Testis (tissue), 3 donors: ENCODE measurements around the gene CLNK. TPM values are rescaled to one million over a fixed set of nuclear protein-coding genes. Genes with fewer than 3 reads are reported as not detected.

Source experiments
- DNase-seq: peaks from one replicate; pipeline ENCODE4 v3.0.0-alpha.2; 2019
- H3K27ac ChIP-seq, 2 donors: fragments of 200-600 bp; sonication (generic); one replicate each; pipeline ENCODE4 v1.5.1; 2019
- H3K27me3 ChIP-seq: fragments of 200-600 bp; sonication (generic); one replicate; pipeline ENCODE4 v1.5.1; 2019
- H3K36me3 ChIP-seq: fragments of 200-600 bp; sonication (generic); one replicate; pipeline ENCODE4 v1.5.1; 2017; ENCODE audit warnings: low read depth; ENCODE audit errors: missing control alignments
- H3K4me1 ChIP-seq: fragments of 200-600 bp; sonication (generic); one replicate; pipeline ENCODE4 v1.5.1; 2019
- H3K4me3 ChIP-seq, 2 donors: fragments of 200-600 bp; sonication (generic); one replicate each; pipeline ENCODE4 v1.5.1; 2017 to 2019
- H3K9me3 ChIP-seq: fragments of 200-600 bp; sonication (generic); one replicate; pipeline ENCODE4 v1.5.1; 2017
- CTCF ChIP-seq, 3 experiments: fragments of 450-650 bp in 2 of 3; fragments of 200-600 bp in 1 of 3; sonication (generic) in 1 of 3; IDR thresholded peaks; one replicate each; pipeline ENCODE4 v1.5.1; 2016 to 2019; ENCODE audit warnings: antibody characterized with exemption in 3 of 3, mild to moderate bottlenecking in 2 of 3, moderate library complexity in 1 of 3
- POLR2A ChIP-seq: fragments of 450-650 bp; IDR thresholded peaks from one replicate; pipeline ENCODE4 v1.6.1; 2017; ENCODE audit warnings: antibody characterized with exemption, mild to moderate bottlenecking, moderate library complexity
- WGBS, 2 donors: methylation state at CpG; one replicate each; pipeline ENCODE4 v1.1.5; 2018; 5-methylcytosine and 5-hydroxymethylcytosine counted together
- intact Hi-C: fragments of 100-400 bp; cut with DNase I; formaldehyde crosslinking; loops from one replicate; pipeline ENCODE4 v1.15.1; 2023; ENCODE audit warnings: low total_unique reads
- polyA plus RNA-seq: library from polyadenylated mRNA; stranded (reverse); fragments of 350-450 nt; fragmentation: Illumina TruSeq; extraction: RNeasy Lipid Tissue Mini Kit (QIAGEN cat#74804); gene quantifications from one replicate; pipeline ENCODE4 v1.2.3, GENCODE V29; 2014; ENCODE audit warnings: low read depth, low replicate concordance; ENCODE audit not compliant: insufficient read depth
- total RNA-seq, 2 donors: library from RNA; depleted of rRNA; stranded (reverse); fragments of >200 nt; gene quantifications; one replicate each; pipeline ENCODE4 v1.2.3, GENCODE V29; 2016

The CLNK gene
- total and polyA plus RNA-seq, 3 donors from 2014 or later: 0.12 to 0.94 TPM; not detected in 1

DNA sequence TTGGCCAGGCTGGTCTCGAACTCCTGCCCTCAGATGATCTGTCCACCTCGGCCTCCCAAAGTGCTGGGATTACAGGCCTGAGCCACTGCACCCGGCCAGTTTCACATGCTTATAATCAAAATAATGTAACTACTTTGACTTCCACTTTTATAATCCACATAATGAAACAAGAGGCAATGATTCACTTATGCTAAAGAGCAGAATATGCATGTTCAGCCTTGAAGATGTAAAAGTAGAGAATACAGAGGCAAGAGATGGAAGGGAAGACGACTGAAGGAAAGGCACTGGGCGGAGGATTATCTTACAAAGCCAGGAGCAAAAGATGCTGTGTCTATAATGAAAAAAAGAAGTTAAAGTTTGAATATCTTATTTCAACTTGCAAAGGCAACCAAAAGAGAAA, 214.1 kb downstream of the CLNK start:
- Histone ChIP-seq H3K4me3 (no peak overlapping the region), H3K4me1 (no peaks in the 10 kb centered on the region), H3K27me3 (no peaks in the 10 kb centered on the region), H3K36me3 (no peaks in the 10 kb centered on the region), H3K9me3 (no peaks in the 10 kb centered on the region), H3K27ac (no peak overlapping the region)
- DNase-seq: no peak
- intact Hi-C loops: no loop called here
- WGBS, 2 donors: 86 to 96% methylated on average over 5 of the region's 5 CpGs
- TF ChIP-seq POLR2A (no peak), CTCF (IDR thresholded peaks at IDR 0.05) (no peak)

GRCh38 chr4:10466161-10466560, 218.4 kb downstream of the CLNK start:
- no peaks in the 10 kb centered on the region for H3K9me3 ChIP-seq
- 92 to 93% methylated on average over 5 of the region's 5 CpGs for WGBS, 2 donors
- intact Hi-C loops: loop anchor here (10.0 kb wide), 1 partner anchor 69 kb away; no protein-coding TSS in a partner anchor
- H3K27me3 ChIP-seq: no peaks in the 10 kb centered on the region
- H3K36me3 ChIP-seq: no peaks in the 10 kb centered on the region
- no peak overlapping the region for H3K4me3 ChIP-seq
- no peak for TF ChIP-seq CTCF (IDR thresholded peaks at IDR 0.05)
- no peak for TF ChIP-seq POLR2A
- no peak for DNase-seq
- H3K27ac ChIP-seq: no peak overlapping the region
- no peaks in the 10 kb centered on the region for H3K4me1 ChIP-seq

- Histone ChIP-seq H3K27ac (no peak overlapping the region), H3K4me1 (no peaks in the 10 kb centered on the region), H3K27me3 (no peaks in the 10 kb centered on the region), H3K9me3 (no peaks in the 10 kb centered on the region), H3K4me3 (no peak overlapping the region), H3K36me3 (no peaks in the 10 kb centered on the region)
- no peak for DNase-seq
- intact Hi-C loops: loop anchor here (10.0 kb wide), 1 partner anchor 72 kb away; no protein-coding TSS in a partner anchor
- WGBS, 2 donors: 84 to 89% methylated on average over 4 of the region's 4 CpGs
- TF ChIP-seq POLR2A: no peak
- TF ChIP-seq CTCF (IDR thresholded peaks at IDR 0.05): no peak
These were observed 221.7 kb downstream of the CLNK start for GRCh38 chr4:10462876-10463275.

DNA sequence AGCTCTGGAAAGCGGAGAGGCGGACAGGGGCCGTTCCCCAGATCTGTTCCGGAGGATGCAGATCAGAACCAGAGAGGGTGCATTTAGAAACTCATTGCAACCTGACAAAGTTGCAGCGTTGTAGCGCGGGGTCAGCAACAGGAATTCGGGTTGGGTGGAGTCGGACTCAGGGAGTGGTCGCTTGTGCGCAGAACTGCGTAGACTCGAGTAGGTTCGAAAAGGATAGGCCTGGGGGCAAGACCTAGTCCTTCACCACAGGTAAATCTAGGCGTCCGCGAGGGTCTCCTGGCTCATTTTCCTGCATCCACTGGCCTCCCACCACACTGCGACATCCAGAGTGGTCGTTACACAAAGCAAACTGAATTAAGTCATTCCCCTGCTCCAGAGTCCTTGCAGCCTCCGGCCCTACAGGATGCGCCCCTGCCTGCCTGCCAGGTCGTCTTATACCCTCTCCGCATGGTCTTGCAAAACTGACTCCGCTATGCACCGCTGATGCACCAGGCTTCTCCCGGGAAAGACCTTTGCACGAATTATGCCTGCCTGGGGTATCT, 222.6 kb downstream of the CLNK start:
- no peaks in the 10 kb centered on the region for H3K9me3 ChIP-seq
- H3K27ac ChIP-seq: no peak overlapping the region
- no peak for TF ChIP-seq POLR2A
- TF ChIP-seq CTCF (IDR thresholded peaks at IDR 0.05): no peak
- no peak for DNase-seq
- intact Hi-C loops: loop anchor here (10.0 kb wide), 1 partner anchor 73 kb away; no protein-coding TSS in a partner anchor
- WGBS, 2 donors: 38 to 41% methylated on average over 27 of the region's 27 CpGs
- no peaks in the 10 kb centered on the region for H3K4me1 ChIP-seq
- H3K27me3 ChIP-seq: no peaks in the 10 kb centered on the region
- H3K36me3 ChIP-seq: no peaks in the 10 kb centered on the region
- peak overlapping the region; percentile 42 to 54 for H3K4me3 ChIP-seq
